HPDE6-E6E7 (cell line): Measurements from ENCODE around the gene UNC5B.
A peak's percentile ranks its signal among the peaks of the same experiment; 100 is the strongest.
"Not testable (repeated sequence)": the region's sequence is repeated elsewhere in the genome, so short reads cannot be mapped to it uniquely, and the experiment has no call there.

ENCODE experiments used
- DNase-seq: peaks from one replicate; pipeline ENCODE4 v3.0.0; 2011; ENCODE audit warnings: missing footprints; ENCODE audit errors: extremely low spot score

The UNC5B gene

DNA sequence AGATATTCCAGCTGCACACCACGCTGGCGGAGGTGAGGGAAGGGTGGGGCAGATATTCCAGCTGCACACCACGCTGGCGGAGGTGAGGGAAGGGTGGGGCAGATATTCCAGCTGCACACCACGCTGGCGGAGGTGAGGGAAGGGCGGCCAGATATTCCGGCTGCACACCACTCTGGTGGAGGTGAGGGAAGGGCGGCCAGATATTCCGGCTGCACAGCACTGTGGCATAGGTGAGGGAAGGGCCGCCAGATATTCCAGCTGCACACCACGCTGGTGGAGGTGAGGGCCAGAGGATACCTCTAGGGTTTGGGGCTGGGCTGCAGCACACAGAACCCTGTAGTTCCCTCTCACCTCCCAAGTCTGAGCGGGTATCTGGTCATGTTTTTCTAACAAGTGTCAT lies 84.4 kb downstream of the UNC5B start:
- DNase-seq = not testable (repeated sequence)

DNA sequence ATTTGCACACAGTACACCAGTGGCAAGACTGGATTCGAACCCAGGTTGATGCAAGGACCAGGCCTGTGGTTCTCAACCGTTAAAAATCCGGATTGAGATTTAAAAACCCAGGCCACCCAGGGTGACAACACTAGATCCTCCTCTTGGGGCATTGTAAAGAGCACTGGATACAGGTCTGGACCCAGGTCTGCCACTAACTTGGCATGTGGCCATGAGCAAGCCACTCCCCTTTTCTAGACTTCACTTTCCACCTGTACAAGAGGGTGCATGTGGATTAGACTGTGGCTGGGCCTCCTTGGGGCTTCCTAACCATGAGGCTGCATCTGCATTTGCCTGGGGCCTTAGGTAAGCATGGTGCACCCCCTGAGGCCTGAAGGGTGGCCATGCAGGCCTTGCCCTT lies 85.0 kb downstream of the UNC5B start:
- DNase-seq = no peak

DNA sequence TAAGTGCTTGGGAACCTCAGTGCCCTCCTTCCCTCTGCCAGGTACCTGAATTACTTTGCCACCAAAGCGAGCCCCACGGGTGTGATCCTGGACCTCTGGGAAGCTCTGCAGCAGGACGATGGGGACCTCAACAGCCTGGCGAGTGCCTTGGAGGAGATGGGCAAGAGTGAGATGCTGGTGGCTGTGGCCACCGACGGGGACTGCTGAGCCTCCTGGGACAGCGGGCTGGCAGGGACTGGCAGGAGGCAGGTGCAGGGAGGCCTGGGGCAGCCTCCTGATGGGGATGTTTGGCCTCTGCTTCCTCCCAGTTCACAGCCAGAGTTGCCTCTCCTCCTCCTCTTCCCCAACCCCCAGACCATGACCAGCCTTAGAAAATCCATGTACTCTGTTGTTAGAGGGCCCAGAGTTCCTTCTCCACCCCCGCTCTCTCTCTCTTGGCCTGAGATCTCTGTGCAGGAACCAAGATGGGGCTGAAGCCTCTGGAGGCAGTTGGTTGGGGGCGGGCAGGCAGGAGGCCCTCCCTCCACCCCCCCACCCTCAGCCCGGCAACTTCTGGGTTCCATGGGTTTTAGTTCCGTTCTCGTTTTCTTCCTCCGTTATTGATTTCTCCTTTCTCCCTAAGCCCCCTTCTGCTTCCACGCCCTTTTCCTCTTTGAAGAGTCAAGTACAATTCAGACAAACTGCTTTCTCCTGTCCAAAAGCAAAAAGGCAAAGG lies 86.9 kb downstream of the UNC5B start:
- DNase-seq = no peak

DNA sequence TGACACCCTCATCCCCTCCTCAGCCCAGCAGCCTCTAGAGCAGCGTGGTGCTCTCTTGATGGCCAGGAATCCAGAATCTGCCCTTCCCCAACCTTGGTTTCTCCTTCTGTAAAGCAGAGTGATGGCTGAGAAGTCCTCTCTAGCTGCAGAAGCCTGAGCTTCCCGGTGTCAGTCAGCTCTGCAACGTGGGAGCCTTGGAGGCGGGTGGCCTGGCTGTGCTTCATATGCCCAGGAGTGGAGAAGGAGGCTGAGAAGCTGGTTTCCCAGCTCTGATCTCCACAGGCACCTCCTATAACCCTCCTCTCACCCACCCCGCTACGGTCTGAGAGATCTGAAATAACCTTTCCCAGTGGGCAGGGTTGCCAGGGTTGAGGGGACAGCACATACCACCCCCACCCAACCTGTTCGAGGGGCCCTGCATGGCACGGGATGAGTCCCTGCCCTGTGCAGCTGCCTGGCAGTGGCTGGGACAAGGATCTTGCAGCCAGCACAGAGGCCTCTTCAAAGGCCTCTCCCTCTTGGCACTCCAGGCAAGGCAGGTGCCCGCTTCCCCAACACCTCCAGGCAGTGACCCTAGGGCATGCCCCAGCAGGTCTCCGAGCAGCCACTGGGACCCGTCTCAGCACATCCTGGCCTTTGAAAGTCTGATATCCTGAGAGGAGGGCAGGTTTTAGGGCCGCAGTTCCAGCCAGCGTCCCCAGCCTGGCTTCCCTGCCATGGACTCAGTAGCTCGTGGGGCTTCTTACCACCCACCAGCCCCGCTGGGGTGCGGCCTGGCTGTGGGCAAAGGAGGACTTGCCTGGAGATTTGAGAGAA lies 88.4 kb downstream of the UNC5B start:
- peak; percentile 40 for DNase-seq

DNA sequence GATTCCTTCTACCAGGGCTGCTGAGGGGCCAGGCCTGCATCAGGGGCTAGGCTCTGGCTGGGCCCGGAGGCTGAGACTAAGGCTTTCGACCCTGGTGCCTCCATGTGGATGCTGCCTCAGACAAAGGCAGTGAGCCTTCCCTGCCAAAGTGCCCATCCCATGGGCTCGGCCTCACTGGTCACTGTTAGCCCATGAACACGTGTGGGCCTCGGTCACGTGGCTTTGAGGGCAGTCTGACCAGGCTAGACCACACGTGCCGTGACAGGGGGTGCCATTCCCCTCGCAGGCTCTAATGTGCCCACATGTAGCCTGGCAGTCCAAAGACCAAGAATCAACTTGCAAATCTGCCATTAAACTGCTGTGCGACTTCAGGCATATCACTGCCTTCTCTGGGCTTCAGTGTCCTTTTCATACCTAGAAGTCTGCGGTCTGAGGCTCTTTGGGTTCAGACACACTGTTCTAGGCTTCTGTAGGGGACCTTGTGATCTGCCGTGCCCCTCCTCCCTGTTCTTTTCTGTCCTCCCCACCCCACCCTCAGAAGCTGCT lies 89.1 kb downstream of the UNC5B start:
- DNase-seq = no peak

DNA sequence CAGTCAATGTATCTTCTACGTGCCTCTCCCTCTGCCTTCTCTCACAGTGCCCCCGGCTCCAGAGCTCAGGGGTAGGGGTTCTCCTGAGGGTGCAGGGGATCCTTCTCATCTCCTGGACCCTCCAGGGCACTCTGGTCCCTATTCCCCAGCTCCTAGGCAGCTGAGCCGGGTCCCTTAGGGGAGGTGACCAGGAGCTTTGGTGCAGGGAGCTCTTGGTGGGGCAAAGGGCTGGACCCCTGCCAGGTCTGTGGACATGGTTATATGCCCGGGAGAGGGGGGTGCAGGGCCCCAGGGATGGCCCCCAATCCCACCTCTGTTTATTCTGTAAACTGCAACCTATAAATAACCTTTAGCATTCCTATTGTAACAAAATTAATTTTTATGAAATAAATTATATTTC lies 90.1 kb downstream of the UNC5B start:
- DNase-seq = no peak

DNA sequence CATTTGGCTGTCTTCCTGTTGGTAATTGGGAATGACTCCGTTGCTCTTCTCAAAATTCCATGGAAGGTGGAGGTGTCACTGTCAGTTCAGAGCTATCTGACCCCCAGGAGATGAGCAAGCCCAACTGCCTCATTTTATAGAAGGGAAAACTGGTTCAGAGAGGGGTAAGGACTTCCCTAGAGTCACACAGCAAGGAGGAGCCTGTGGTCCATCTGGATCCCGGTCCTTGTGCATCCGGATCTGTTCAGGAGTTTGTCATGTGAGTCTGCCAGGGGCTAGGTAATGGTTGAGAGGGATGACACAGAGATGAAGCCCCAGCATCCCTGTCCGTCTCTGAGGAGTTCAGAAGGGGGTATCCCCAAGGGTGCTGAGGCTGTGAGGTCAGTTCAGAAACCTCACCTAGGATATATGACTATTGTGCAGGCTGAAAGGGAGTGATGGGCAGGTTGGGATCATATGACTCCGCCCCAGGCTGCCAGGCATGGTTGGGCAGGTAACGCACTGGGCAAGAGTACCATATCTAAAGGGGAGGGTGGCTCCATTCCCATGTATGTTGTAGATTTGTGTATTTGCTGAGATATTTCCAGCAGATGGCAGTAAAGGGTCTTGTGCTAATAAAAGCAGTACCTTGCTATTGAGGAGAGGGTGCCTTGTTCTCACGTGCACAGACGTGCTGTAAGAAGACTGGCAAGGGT lies 90.7 kb downstream of the UNC5B start:
- peak; percentile 51 for DNase-seq

DNA sequence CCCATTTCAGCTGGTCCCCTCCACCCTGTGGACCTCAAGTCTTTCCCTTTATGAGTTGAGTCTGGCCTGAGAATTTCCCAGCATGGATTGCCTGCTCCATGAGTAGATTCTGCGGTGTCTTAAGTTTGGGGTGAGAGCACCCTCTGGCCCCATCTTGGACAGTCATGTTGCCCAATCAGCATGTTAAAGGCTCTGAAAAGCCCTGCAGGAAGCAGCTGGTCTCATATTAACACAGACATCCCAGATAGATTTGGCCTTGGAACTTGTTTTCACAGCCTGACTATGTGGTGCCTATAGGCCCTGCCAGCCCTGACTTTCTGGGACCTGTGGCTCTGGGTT lies 91.2 kb downstream of the UNC5B start:
- DNase-seq = no peak

DNA sequence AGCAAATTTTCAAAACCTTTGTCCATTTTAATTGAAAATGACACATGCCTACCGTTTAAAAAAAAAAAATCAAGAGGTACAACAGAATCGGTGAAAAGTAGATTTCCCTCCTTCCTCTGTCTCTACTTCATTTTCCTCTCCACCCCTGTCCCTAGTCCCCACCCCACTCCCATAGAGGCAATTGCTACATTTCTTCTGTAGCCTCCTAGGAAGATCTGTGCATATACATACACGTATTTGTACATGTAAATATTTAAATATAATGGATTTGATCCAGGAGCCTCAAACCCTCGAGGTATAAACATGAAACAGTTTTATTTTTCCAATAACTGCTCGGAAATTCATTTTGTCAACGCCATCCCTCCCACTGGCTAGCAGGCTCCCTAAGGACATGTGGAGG lies 92.5 kb downstream of the UNC5B start:
- no peak for DNase-seq

DNA sequence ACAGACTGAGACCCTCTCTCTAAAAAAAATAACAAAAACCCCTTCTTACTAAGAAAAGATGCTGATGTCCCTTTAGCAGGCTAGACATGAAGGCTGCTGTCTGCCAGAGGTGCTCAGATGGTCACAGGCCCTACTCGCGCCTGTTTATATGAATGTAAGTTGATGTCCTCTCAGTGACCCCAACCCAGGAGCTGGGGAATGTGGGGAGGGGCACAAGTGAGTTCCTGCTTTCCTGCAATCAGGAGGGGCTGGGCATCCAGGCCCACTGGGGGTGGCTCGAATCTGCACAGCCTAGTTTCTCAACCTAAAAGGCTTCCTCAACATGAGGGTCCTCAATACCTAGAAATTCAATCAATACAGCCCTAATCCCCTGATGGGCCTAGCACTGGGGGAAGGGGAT lies 94.6 kb downstream of the UNC5B start:
- no peak for DNase-seq

DNA sequence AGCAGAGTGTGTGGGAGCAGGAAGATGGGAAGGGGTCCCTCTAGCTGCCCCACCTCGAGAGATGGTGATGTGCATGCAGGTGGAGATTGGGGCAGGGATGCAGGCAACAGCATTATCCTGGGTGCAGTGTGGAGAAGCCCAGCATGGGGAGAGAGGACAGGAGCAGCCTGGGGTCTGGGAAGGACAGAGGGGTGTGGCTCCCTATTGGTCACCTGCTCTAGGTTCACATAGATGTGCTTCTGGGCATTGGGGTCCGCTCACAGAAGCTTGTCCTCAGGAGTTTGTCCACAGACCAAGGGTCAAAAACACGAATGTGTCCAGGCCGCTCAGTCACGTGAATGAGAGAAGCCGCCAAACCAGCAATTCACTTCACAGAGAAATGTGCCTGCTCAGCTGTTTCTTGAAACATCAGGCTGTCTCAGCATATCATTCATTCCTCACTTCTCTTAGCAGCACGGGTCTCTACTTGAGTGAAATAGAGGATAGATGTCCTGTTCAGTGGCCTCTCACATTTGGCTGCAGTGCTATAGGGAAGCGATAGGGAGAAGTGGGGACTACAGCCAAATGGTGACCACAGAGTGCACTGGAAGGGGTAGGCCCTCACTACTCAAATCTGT lies 95.2 kb downstream of the UNC5B start:
- no peak for DNase-seq

DNA sequence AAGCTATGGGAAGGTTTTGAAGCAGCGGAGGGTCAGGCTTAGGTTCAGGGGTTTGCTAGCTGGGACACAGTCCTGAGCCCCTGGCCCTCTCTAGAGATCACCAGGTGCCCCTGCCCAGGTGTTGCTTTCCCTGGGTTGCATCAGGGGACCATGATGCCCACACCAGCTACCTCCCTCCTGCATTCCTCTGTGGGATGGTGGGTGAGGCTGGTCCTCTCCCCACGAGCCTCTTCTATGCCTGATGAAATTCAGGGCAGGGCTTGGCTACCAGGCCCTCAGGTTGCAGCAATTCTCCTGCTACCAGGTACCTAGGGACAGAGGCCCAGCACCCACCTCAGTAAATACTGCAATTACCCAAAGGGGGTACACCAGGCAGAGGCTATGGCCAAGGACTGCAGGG lies 95.9 kb downstream of the UNC5B start:
- DNase-seq = no peak

DNA sequence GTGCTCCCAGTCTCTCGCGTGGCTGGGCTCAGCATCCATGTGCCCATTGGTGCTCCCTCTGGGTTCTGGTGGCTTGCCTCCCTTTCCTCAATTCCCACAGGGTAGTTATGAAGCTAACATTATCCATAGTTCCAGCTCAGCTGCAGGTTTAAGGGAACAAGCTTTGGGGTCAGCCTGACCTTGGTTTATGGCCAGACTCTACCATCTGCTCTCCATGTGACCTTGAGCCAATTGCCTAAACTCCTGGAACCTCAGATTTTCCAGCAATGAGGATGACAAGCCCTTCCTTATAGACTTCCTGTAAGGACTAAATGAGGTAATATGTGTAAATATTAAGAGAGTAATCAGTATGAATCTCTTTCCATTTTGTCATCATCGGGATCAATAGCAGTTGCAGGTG lies 96.6 kb downstream of the UNC5B start:
- no peak for DNase-seq

DNA sequence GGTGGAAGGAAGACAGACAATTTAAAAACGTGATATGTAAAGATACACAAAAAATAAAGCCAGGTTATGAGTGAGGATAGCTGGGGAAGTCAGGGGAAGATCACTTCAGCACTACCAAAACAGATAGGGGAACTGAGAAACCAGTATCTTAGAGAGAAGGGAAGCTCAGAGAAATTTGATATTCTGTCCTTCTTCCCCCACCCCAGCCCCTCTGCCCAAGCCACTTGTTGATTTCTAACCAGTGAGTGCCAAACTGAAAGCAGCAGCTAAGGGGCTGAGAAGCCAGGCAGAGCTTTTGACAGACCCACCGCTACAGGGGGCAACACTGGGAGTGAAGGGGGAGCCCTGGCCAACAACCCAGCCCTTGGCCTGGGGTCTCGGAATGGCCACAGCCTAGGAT lies 97.5 kb downstream of the UNC5B start:
- no peak for DNase-seq

DNA sequence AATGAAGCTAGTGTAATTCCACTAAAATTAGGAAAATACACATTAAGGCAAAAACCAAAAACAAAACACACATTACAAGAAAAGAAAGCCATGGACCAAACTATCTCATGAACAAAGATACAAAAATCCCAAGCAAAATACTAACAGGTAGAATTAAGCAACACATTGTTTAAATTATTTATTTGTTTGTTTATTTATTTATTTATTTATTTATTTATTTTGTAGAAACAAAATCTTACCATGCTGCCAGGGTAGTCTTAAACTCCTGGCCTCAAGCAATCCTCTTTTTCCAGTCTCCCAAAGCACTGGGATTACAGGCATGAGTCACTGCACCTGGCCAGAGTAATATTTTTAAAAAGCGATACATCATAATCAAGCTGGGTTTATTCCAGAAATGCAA lies 99.8 kb downstream of the UNC5B start:
- DNase-seq = no peak

DNA sequence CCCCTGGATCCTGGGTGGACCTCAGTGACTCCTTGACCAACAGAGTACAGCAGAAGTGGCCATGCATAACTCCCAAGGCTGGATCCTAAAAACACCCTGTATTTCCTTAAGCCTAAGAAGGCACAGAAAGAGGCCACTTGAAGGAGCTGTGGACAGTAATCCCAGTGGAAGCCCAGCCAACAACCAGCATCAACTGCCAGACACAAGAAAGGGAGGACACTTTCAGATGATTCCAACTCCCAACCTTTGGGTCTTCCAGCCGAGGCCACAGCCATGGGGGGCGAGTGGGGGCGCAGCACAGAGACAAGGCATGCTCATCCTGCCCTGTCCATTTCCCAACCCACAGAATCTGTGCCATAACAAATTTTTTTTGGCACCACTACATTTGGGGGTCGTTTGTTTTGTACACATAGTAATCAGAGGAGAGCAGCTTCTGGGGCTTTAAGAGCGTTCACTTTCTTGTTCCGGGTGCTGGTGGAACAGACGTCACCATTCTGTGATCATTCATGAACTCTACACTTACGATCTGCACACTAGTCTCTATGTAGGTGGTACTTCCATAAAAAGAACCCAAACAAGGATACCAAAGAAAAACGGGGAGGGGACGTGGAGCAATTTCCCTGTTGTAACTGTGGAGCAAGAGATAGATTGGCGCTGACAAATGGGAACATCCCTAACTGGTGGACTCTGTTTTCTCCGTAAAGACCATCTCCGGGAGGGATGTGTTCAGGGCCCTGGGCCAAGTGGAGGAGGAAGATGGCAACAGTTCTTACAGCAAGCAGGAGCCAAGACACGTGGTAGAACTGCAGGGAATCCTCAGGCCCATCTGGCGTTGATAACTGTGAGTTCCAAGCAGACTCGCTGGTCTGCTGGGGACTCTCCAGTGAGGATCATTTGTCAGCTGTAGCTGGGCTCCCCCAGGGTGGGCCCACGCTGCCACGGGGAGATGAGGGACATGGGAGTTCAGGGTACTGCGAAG lies 100.7 kb downstream of the UNC5B start:
- no peak for DNase-seq

DNA sequence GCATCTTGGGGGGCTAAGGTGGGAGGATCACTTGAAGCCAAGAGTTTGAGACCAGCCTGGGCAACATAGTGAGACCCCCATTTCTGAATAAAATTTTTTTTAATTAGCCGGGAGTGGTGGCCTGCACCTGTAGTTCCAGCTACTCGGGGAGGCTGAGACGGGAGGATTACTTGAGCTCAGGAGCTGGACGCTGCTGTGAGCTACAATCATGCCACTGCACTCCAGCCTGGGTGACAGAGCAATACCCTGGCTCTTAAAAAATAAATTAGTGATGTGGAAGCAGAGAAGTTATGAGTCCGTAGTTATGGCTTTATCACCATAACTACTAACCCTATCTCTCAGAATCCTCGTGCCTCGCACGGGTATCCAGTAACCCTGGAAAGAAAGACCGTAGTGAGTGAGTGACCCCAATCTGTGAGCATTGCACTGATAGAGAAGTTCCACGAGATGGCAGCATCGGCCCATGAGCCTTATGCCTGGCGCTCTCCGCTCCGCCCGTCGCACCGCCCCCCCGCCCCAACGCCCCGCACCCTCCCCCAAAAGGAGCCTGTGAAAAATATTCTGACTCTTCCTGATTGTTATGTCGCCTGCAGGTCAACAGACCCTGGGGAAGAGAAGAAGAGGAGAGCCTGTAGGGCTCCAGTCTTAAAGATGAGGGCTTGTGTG lies 101.8 kb downstream of the UNC5B start:
- DNase-seq = peak; percentile 49

DNA sequence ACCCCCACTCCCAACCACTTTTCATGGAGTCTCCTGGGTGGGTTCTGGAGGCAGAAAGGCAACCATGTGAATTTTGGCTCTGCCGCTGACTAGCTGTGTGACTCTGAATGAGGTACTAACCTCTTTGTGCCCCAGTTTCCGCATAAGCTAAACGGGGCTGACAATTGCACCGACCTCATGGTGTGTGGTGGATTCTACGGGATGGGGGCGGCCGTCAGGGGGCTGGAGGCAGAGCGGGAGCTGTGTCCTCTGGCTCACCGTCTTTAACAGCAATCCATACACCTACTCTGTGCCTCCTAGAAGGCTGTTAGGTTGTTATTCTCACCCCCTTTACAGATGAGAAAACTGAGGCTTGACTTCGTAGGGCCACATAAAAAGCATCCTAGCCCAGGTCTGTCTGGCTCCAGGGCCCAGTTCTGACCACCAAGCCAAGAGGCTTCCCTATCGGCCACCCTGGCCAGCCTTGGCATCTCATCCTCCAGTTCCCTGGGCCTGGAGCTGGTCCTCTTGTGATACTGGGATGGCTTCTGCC lies 102.4 kb downstream of the UNC5B start:
- DNase-seq = no peak

DNA sequence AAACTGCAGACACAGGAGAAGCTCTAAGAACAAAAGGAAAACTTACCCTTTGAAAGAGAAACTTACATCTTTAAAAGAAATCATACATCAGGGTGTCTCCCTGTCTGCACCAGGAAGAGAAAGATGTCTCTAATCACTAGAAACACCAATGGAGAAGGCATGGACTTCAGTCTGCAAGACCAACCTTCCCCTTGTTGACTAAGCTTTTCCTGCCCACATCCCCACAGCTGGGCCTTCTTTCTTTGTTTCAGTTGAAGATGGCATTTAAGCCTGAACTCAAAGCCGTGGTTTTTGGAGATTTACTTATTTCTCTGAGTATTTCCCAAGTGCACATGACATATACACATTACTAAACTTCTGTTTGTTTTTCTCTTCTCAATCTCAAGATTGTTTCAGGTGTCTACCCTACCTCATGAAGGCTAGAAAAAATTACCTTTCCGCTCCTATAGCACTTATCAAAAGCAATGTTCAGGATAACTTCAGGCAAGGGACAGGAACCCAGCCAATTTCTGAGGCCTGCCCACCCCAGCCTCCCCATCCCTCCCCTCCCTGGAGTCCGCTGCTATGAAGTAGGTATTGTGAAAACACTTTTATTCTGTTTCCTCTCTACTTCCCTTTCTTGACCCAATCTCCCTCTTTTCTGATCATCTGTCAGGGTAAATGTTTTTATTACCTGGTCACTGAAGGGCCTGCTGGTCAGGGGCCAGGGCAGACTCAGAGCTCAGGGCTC lies 103.9 kb downstream of the UNC5B start:
- no peak for DNase-seq

DNA sequence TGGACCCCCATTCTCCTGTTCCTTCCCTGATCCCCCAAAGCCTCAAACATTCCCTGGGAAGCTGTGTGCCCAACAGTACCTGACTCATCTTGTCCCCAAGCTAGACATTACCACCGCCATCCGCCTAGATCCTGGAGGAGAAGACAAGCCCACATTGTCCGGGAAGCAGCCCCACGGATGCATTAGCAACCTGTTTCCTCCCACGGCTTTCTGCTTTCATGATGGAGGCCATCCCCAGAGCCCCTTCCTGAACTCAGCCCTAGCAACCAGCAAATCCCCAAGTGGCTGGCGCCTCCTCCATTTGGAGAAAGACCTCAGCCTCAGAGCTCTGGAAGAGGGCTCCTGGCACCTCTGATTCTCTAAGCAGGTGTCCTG lies 104.4 kb downstream of the UNC5B start:
- no peak for DNase-seq
